GM18508 (cell line): Measurements from ENCODE around the gene GABBR2.

Source experiments
- ATAC-seq: cut with Tn5 transposase; IDR thresholded peaks from one replicate; pipeline ENCODE4 v1.9.1; 2021; ENCODE audit warnings: moderate number of reproducible peaks; ENCODE audit not compliant: insufficient read depth, unreplicated experiment

Gene GABBR2

DNA sequence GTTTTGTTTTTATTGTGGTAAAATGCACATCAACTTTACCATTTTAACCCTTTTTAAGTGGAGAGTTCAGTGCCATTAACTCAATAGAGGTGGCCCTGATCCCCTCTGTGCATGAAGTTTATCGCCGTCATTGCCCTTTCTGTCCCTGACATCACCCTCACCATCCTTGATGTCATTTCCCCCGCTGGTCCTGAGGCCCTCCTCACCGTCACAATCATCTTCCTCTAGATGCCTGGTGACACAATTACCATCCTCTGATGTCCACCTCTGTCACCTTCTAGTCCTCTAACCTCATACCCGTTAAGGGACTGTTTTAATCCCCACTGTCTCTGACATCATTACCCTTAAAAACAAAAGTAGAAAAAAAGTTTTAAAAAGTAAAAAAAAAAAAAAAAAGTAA lies 340.8 kb downstream of the GABBR2 start:
- ATAC-seq: no peak

DNA sequence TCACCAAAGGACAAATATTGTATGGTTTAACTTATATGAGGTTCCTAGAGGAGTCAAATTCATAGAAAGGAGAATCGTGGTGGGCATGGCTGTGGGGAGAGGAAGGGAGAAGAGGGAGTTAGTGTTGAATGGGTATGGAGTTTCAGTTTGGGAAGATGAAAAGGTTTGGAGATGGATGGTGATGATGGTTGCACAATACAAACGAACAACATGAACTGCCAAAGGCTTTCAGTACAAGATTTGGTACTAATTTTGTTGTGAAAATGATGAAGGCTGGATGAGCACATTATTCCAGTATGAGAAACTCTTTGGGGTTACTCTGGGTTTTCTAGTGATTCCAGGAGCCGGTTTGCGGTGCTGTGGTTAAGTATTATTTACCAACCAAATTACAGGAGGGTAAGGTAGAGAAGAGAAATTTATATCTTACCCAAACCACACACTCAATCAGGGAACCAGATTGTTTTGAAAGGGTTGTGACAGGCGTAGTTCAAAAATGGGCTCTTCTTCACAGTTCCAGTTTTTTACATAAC lies 341.3 kb downstream of the GABBR2 start:
- no peak for ATAC-seq

DNA sequence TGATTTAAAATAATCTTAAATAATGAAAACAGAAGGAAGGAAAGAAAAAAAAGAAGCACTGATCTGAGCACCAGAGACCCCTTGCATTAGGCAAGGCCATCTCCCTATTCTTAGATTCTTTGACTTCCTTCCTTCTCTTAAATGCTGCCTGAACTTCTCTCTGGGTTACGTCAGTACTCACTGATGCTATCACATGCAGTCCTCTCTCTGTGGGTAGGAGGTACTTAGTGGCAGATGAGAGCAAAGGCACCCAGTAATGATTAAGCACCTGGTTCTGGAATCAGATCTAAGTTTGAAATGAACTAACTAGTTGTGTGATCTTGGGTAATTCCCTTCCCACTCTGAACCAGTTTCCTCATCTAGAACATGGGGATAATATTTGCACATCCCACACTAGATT lies 343.0 kb downstream of the GABBR2 start:
- ATAC-seq: no peak

DNA sequence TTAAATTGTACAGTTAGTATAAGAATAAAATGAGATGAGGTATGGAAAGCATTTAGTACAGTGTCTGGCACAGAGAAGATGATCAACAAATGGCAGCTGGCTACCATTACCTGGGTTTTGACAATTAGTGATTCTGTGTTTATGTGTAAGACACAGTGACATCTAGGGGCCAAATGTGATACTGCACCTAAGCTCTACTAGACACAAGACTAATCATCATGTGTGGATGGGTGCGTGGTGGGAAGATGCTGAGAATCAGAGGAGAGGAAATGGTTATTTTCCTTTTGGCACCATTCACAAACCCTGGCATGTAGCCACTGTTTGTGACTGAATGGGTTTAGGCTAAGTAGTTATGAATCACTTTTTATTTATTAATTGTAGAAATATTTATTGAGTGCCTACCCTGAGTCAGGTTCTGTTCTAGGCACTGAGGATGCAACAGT lies 343.5 kb downstream of the GABBR2 start:
- no peak for ATAC-seq

DNA sequence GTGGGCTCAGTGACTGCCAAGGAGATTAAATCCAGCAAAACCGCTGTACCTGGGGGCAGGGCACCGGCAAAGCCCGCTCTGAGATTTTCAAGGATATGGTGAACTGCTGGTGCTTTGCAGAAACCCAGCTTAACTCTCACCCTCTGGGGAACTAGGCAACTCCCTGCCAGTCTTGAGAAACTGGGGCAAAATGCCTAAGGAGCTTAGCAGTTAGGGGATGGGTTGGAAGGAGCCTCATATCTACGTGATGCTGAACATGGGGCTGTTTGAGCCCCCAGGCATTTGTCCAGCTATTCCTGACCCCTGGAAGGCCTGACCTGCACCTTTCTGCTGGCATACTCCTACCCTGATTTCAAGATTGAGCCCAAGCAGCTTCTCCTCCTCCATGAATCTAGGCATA lies 344.6 kb downstream of the GABBR2 start:
- ATAC-seq: no peak

DNA sequence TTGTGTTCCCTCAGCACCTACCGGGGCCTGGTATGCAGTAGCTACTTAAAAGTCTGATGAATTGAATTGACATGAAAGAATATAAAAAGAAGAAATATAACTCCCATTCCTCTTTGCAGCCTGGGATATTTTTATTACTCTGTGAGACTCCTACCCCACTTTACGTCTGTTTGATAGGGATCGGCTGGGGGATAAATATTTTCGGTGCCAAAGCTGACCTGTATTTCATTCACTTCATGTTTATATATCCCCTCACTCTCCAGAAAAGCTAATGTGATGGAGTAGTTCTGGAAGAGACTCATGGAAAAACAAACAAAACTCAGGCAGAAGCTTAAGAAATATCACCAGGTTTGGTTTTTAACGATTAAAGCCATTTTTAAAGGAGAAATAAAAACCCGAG lies 345.1 kb downstream of the GABBR2 start:
- no peak for ATAC-seq

DNA sequence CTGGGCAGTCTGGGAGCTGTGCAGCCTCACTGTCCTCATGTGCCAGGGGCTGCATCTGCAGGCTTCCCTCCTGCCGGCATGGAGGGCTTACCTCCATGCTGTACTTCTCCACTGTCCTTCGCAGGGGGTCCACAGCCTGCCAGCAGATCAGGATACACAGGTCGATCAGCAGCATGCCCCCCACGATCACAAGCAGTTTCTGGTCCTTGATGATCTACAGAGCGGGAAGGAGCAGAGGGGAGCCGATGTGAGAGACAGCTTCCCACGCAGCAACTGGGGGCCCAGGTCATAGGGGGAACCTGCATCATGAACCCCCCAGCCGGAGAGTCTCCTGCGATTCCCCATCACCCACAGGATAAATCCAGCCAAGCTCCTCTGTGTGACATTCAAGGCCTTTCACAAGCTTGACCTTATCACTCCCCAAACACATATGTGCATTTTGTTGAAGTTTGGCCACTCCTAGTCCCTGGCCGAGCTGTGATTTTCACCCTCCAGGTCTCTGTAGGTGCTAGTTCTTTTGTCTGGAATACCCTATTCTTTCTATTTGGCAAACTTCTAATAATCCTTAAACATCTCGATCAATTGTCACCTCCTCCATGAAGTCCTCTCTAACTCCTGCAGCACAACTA lies 346.0 kb downstream of the GABBR2 start:
- no peak for ATAC-seq

DNA sequence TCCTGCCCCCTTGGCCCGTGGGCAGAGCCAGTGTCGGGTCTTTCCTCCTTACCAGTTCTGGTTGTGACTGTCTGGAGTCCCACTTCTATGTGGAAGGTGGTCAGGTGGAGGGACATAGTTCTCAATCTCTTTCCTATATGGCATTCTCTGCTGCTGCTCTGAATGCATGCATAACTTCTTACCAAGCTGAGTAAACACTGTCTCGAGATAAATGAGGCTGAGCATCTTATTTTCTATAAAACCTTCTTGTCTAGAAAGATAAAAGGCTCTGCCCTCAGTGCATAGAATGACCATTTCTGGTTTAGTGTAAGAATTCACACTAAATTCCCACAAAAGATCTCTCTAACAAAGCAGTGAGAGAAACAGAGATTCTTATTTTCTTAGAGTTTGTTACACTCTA lies 347.1 kb downstream of the GABBR2 start:
- ATAC-seq: no peak

DNA sequence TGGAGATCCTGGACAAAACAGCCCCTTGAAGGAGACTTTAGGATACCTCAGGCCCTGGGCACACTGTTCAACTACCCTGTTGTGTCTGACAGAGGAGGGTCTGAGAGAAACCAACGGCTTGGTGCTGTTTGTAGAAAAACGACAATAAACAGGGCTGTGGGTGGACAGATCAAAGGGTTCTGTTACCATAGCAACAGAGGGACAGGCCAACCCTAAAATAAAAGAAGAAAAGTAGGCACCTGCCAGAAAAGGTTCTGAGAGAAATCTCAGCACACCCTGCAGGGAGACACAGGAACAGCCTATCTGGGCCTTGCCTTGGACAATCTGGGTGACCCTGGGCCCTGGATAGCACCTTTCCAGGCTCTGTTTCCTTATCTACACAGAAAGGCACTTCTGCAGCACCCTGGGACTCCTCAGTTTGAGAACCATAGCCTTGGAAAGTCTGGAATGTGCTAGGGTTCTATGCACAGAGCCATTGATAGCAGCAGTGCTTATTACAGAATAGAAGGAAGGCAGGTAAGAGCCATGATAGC lies 348.5 kb downstream of the GABBR2 start:
- ATAC-seq: no peak

DNA sequence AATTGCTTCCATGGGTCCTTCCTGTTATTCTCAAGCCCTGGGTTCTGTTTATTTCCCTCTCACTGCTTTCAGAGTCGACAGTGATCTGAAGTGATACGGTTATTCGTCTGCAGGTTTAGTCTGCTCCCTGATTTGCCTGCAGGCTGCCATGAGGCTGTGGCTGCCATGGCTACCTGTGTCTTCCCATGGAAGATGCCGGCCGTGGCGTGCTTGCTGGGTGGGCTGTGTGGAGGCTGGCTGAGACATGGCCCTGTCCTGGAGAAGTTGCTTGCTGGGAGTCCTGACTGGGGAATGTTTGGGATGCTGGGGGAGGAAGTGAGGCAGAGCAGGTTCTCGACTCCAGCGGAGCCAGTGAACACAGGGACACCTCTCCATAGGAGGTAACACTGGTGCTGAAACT lies 349.2 kb downstream of the GABBR2 start:
- no peak for ATAC-seq

DNA sequence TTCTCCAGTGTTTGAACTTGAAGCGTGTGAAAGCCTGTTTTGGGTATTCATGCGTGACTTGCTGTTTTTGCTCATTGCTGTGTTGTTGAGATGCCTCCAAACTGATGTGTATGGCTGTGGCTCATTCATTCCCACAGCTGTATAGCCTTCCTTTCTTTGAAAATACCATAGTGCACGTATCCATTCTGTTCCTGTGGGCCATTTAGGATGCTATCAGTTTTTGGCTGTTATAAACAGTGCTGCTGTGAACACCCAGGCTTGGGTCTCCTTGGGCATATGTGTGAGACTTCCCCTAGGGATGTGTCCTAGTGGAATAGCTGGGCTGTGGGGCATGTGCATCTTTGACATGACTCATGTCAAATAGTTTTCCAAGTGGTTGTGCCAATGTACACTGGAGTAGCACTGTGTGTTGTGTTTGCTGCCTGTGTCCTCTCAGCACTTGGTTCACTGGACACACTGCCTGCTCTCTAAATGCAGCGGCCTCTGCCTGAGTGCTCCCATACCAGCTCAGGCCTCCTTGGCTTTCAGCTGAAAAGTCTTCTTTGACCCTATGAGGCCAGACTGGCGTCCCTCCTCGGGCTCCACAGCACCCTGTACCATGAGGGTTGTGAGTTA lies 350.7 kb downstream of the GABBR2 start:
- no peak for ATAC-seq

DNA sequence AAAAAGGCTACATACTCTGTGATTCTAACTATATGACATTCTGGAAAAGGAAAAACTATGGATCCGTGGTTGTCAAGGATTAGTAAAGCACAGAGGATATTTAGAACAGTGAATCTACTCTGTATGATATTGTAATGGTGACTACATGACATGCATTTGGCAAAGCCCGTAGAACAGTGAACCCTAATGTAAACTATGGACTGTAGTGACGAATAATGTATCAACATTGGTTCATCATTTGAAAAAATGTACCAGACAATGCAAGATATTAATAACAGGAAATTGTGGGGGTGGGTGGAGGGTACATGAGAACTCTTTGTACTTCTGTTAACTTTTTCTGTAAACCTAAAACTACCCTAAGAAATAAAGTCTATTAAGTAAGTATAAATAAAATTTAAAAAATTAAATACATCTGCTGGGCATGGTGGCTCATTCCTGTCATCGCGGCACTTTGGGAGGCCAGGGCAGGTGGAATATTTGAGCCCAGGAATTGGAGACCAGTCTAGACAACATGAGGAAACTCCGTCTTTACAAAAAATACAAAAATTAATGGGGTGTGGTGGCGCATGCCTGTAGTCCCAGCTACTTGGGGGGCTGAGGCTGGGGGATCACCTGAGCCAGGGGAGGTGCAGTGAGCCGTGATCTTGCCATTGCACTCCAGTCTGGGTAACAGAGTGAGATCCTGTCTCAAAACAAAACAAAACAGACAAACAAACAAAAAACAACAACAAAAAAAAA lies 351.6 kb downstream of the GABBR2 start:
- no peak for ATAC-seq

DNA sequence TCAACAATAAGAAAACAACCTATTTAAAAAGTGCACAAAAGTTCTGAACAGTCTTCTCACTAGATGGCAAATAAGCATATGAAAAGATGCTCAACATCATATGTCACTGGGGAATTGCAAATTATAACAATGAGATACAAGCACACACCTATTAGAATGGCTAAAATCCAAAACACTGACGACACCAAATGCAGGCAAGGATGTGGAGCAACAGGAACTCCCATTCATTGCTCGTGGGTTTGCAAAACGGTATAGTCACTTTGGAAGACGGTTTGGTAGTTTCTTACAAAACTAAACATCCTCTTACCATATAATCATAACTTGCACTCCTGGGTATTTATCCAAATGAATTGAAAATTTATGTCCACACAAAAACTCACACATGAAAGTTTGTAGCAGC lies 352.4 kb downstream of the GABBR2 start:
- no peak for ATAC-seq

DNA sequence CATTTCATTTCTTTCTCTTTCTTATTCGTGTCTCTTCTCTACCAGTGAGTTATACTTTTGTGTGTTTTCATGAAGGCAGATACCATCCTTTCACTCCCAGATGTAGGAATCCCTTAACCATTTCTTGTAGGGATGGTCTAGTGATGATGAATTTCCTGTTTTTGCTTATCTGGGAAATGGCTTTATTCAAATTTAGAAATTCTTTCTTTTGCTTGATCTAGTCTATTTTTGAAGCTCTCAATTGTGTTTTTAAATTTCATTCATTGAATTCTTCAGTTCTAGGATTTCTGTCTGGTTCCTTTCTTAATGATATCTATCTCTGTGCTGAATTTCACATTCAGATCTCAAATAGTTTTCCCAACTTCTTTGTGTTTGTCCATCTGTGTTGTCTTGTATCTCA lies 357.4 kb downstream of the GABBR2 start:
- ATAC-seq: no peak

DNA sequence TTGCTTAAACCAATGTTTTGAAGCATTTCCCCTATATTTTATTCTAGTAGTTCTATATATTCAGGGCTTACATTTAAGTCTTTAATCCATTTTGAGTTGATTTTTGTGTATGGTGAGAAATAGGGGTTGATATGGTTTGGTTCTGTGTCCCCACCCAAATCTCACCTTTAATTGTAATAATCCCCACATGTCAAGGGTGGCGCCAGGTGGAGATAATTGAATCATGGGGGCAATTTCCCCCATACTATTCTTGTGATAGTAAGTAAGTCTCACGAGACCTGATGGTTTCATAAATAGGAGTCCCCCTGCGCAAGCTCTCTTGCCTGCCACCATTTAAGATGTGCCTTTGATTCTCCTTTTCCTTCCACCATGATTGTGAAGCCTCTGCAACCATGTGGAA lies 361.1 kb downstream of the GABBR2 start:
- ATAC-seq: no peak

DNA sequence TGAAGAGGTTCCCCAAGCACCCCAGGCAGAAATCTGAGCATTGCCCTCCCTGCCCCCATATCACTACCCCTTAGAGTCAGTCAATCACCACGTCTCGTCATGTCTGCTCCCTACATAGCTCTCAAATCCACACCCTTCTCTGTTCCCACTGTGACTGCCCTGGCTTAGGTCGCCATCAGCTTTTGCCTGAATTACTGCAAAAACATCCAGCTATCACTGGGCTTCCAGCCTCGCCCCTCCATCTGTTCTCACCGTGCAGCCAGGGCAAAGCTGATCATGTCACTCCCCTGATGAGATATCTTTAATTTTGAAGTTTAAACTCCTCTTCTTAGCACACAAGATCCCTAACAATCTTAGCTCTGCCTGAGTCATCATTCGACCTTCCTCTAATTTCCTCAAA lies 363.7 kb downstream of the GABBR2 start:
- ATAC-seq: no peak

DNA sequence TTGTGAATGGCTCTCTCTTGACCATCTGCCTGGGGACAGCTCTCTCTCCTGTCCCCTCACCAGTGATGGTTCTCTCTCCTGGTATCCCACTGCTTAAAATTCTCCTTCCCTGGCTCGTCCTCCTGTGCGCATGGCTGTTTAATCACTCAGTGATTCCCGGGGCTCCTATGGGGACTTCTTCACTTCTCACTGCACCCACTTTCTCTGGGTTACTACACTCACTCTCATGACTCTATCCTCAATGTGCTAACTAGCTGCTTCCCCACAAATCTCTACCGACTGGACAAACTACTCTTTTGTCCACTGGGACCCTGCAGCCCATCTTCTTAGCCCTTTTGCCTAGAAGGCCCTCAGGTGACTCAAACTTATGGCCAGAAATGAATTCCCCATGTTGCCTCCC lies 364.2 kb downstream of the GABBR2 start:
- no peak for ATAC-seq

DNA sequence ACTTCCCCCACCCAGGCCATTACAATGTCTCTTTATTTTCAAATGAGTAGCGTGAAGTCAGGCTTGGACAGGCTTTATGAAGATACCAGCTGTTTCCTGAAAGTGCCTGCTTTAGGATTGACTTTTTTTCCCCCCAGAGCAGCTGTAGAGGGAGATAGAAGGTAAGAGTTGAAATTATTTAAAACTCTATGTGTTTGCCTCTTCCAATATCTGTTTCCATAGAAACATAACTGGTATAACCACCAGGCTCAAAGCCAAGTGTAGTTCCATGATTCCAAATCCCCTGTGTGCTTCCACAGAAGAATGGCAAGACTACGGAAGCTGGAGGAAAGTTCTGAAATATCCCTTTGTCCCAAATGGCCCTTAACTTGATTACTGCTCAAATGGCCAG lies 365.9 kb downstream of the GABBR2 start:
- ATAC-seq: no peak

DNA sequence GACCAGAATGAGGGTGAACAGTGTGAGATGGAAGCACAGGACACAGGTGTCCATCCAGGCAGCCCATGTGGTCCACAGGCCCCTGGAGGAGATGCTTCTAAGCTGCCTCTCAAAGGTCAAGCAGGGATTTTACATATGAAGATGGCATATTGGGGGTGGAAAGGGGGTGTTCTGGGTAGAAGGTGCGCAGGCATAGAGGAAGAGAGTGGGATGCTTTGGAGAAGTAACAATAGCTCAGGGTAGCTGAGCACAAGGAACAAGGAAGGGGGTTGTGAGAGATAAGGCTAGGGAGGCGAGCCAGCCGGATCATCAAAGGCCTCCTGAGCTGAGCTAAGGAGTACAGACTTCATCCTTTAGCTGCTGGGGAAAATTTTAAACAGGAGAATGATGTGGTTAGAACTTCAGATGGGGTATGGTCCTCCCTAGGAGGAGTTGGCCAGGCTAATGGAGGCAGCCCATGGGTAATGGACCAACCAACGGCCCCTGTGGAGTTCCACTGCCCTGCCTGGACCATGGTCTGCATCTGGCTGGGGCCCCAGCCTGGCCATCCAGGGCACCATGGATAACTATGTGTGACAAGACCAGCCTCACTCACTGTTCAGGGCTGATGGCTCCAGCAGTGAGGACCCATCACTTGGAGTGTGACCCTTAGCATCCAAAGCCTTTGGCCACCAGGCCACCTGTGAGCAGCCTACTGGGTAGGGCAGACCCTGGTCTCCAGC lies 366.5 kb downstream of the GABBR2 start:
- no peak for ATAC-seq

DNA sequence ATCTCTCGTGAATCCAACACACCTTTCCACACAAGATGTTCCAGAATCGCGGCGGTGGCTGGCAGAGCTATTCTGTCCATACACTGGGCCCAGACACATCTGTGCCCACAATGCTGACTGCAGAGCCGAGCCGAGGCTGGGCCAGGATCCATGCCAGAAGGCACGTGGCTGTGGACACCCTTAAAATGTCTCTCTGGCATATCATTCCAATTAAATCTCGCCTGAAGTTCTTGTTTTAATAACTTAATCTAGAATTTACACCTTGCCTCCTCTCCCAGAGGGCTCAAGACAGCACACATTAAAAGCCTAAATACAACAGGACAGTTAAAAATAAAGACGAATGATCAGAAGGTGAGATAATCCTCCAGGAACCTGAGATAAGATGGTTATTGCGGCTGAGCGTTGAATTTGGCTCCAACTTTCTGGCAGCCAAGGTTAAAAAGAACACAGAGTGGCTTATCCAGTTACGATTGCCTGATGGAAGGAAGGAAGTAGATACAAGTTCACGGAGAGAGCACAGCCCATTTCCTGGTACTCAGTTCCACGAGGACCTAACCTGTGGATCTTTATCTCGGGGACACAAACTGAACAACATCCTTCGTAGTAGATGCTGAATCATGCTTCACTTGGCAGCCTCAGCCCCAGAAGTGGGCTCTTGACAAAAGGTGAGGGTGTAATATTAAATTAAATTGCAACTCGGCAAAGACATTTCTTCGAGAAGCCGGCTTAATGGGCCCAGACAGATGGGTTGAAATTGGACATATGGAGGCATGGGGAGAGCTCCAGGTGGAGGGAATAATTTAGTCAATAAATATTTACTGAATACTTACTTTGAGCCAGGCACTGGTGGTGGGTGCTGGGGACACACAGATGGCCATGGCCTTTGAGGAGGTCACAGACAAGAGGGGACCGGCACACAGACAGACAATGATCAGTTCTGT lies 367.3 kb downstream of the GABBR2 start:
- no peak for ATAC-seq
